IPS-18c (cell line): ENCODE data around the gene ACSS3.

Experiments
- H3K4me3 ChIP-seq: 2 replicates; pipeline ENCODE4 v1.7.0; 2013; ENCODE audit warnings: low read depth, mild to moderate bottlenecking, low read length, moderate library complexity; ENCODE audit not compliant: insufficient read depth
- H3K9me3 ChIP-seq: one replicate; pipeline ENCODE4 v1.6.1; 2013; ENCODE audit warnings: mild to moderate bottlenecking, low read length, moderate library complexity; ENCODE audit not compliant: control insufficient read depth, insufficient read depth

Gene ACSS3

GRCh38 chr12:81296556-81297305, 218.9 kb downstream of the ACSS3 start:
- Histone ChIP-seq H3K4me3 (no peak overlapping the region), H3K9me3 (no peaks in the 10 kb centered on the region)

- Histone ChIP-seq H3K9me3 (no peaks in the 10 kb centered on the region), H3K4me3 (no peak overlapping the region)
Measured at GRCh38 chr12:81297601-81298000, 219.7 kb downstream of the ACSS3 start.

- Histone ChIP-seq H3K4me3 (no peak overlapping the region), H3K9me3 (no peaks in the 10 kb centered on the region)
Measured at GRCh38 chr12:81300454-81300853, 222.6 kb downstream of the ACSS3 start.

- Histone ChIP-seq H3K9me3 (no peaks in the 10 kb centered on the region), H3K4me3 (no peak overlapping the region)
Measured at GRCh38 chr12:81303935-81304334, 226.1 kb downstream of the ACSS3 start.
